GM12864 (cell line): Measurements from ENCODE around the gene GNA12.

Source experiments
- DNase-seq: peaks from one replicate; pipeline ENCODE4 v3.0.0-alpha.2; 2011; ENCODE audit warnings: low read depth
- H3K4me3 ChIP-seq: 2 replicates; pipeline ENCODE4 v1.5.1; 2011; ENCODE audit warnings: mild to moderate bottlenecking, low read depth, low read length, control low read depth
- TF ChIP-seq, protein P1 (sequence below): IDR thresholded peaks from 2 replicates; pipeline ENCODE4 v1.5.1; 2011; ENCODE audit warnings: low read depth, mild to moderate bottlenecking, moderate library complexity, low read length, control low read depth, inconsistent platforms; ENCODE audit errors: missing control alignments

Gene GNA12

DNA sequence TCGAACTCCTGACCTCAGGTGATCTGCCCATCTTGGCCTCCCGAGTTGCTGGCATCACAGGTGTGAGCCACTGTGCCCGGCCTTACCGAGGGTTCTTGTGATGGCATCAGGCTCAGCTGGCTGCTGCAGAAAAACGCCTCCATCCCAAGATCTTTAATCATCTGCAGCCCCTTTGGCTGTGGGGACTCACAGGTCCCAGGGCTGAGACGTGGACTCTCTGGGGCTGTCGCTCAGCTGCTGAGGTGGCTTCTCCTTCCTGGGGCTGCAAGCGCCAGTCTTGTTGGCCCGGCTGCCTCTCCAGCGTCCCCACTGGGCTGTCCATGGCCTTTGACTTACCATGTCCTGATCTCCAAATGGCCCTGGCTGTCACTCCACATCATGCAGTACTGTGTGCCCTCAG is 136.1 kb downstream of the GNA12 start:
- TF ChIP-seq, protein P1, sequence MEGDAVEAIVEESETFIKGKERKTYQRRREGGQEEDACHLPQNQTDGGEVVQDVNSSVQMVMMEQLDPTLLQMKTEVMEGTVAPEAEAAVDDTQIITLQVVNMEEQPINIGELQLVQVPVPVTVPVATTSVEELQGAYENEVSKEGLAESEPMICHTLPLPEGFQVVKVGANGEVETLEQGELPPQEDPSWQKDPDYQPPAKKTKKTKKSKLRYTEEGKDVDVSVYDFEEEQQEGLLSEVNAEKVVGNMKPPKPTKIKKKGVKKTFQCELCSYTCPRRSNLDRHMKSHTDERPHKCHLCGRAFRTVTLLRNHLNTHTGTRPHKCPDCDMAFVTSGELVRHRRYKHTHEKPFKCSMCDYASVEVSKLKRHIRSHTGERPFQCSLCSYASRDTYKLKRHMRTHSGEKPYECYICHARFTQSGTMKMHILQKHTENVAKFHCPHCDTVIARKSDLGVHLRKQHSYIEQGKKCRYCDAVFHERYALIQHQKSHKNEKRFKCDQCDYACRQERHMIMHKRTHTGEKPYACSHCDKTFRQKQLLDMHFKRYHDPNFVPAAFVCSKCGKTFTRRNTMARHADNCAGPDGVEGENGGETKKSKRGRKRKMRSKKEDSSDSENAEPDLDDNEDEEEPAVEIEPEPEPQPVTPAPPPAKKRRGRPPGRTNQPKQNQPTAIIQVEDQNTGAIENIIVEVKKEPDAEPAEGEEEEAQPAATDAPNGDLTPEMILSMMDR, result no peak
- no peak overlapping the region for H3K4me3 ChIP-seq
- DNase-seq, result no peak

DNA sequence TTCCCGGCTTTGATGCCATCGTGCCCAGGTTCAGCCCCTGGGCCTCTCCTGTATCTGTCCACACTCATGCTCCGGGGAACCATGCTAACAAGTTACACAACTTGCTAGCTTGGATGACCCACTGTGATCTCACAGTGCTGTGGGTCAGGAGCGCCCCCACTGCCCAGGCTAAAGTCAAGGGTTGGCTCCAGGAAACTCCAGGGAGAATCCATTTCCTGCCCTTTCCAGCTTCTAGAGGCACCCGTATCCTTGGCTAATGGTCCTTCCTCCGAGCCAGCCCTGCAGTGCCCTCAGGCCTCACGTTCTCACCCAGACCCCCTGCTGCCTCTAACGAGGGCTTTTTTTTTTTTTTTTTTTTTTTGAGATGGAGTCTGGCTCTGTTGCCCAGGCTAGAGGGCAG is 136.6 kb downstream of the GNA12 start:
- no peak for DNase-seq
- TF ChIP-seq, protein P1, result no peak
- H3K4me3 ChIP-seq, result no peak overlapping the region

DNA sequence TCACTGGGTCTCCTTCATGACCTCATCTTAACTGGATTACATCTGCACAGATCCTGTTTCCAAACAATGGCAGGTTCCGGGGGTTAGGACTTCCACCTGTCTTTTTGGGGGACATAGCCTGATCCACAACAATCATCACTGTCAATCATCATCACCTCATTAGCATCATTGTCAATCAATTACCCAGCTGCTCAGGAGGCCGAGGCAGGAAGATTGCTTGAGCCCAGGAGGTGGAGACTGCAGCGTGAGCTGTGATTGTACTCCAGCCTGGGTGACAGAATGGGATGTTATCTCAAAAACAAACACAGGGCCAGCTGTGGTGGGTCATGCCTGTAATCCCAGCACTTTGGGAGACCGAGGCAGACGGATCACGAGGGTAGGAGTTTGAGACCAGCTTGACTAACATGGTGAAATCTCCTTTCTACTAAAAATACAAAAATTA is 137.4 kb downstream of the GNA12 start:
- H3K4me3 ChIP-seq, result no peak overlapping the region
- TF ChIP-seq, protein P1, result no peak
- DNase-seq, result no peak

DNA sequence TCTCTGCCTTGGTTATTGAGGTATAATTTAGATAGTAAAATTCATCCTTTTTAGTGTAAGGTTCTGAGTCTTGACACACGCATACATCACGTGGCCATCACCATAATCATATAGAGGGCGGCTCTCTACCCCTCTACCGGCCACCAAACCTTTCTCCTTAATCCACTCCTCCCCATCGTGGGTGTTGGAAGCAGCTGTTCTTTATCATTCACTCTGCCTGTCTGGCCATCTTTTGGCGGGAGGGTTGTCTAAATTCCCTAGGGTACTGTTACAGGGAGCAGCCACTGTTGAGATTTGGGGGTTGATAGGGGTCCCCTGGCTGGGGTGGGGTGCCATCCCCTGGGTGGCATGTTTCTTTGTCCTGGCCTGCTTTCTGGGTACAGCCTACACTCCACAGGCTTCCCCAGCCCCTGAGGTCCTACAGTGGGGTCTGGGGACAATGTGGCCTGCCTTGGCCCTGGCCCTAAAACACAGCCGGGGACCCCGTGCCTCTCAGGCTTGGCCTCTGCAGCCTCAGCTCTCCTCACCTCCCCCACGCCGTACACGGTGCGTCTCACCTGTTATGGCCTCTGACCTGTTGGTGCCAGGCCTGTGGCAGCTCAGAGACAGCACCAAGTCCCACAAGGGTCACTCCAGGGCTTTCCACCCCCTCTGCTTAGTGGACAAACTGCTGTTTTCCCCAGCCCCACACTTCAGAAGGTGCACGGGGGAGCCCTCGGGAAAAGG is 138.6 kb downstream of the GNA12 start:
- TF ChIP-seq, protein P1, result no peak
- DNase-seq, result no peak
- H3K4me3 ChIP-seq, result no peak overlapping the region

DNA sequence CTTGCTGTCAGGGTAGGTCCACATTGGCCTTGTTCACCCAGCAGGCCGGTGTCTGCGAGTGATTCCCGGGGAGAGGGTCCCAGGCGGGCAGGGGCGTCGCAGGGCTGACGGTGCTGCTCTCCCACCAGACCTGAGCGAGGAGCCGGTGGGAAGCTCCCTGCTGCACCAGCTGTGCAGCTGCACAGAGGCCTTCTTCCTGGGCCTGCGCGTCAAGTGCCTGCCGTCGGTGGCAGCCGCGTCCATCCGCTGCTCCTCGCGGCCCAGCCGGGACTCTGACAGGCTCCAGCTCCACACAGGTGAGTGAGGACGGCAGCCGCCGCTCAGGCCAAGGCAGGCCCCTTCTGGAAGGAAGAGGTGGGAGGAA is 141.5 kb downstream of the GNA12 start:
- TF ChIP-seq, protein P1, result no peak
- DNase-seq, result no peak
- H3K4me3 ChIP-seq, result no peak overlapping the region

DNA sequence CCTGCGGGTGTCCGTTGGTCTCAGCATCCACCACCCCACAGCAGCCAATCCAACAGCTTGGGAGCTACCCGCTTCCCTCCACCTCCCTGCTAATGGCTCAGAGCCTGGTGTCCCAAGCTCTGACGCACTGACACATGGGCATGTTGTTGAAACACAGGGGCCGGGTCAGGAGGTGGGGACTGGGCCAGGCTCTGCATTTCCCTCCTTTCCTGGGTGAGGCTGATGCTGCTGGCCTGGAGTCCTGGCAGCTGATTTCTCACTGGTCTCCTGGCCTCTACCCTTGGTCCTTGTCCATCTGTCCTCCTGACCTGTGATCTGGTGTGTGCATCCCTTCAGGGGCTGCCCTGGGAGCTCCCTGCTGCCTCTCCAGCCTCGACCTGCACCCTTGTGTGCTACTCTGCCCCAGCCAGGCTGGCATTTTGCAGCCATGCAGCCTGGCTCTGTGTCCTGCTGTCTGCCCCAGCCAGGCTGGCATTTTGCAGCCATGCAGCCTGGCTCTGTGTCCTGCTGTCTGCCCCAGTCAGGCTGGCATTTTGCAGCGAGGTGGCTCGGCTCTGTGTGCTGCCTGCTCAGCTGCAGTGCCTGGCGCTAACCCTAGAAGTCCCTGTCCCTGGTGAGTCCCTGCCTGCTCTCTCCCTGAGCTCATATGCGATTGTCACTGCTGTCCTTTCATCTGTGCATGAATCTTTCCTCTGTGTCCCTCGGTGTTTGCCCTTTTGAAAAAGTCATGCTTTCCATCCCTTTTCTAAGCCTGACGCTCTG is 142.1 kb downstream of the GNA12 start:
- no peak overlapping the region for H3K4me3 ChIP-seq
- TF ChIP-seq, protein P1, result no peak
- DNase-seq, result no peak
